ENCODE data around the gene ACACA.
"Not testable (repeated sequence)": the region's sequence is repeated elsewhere in the genome, so short reads cannot be mapped to it uniquely, and the experiment has no call there.

ACACA gene

DNA sequence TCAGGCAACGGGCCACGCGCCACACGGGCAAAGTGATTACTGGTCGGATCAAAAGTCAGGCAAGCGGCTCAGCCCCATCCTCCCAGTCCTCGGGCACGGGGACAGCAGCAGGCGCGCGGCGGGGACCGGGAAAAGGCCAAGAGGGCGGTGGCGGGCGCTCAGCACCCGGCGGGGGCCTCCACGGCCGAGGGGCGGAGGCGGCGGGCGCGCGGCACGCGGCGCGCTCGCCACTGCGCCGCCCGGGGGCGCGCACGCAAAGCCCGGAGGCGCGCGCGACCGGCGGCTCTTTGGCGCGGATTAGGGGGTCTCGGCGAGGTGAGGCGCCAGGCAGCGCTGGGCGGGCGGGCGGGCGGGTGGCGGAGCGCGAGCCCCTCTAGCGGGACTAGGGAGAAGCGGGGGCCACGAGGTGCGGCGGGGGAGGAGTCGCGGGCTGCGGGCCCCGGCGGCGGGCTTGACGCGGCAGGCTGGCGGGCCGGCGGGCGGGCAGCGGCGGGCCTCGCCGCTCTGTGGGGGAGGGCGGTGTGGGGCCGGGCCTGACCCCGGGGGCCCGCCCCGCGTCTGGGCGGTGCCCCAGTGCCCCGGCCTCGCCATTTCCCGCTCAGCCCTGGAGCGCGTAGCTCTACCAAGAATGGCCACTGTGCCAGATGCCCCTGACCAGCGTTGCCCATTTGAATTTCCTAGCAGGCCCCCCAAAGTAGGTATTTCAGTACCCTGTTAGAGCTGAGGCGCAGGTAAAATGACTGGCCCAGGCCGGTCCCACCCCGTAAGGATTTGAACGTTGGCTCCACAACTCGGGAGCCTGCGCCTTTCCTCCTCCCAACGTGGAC is at the start of gene ACACA, which contains the start of gene TADA2A:
Gene ACACA (minus strand): TSS at position 202 of the 827 bp plus-strand sequence. CDS start 537 bp downstream, outside the sequence.
Gene TADA2A (plus strand): TSS at position 252 of the 827 bp plus-strand sequence. CDS start 4,480 bp downstream, outside the sequence.
- DNase-seq = peak; percentile 93

DNA sequence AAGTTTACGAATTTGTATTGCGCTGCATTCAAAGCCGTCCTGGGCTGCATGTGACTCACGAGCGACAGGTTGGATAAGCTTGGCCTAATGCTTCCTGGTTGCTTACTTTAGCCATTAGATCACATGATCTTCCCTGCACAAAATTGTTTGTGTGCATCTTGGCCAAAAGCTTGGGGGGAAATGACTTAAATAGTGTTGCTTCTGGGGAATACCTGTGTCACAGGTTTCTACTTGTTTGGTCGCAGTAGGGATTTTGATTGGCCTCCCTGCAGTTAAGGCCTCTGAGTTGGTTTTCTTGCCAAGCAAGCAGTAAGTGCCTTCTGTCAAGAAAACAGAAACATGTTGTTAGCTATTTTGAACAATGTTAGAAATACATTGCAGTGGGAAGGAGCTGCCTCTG is 43.5 kb upstream of the ACACA start:
- no peak for DNase-seq

DNA sequence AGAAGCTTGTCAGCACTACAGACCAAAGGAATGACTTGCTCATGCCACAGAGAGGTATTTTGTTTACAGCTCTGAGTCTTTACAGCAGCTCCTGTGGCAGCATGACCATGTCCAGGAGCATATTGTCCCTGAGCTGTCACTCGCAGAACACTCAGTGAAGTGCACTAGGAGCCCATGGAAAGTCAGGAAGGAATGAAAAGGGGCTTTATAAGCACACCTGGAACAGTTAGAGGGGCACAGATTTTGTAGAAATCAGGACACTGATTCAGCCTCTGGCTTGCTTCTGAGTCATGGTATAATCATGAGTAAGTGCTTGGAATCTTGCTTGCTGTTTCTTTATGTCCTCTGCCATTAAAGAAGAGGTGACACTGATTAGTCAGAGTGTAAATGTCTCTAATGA is 41.0 kb upstream of the ACACA start:
- peak; percentile 23 for DNase-seq

DNA sequence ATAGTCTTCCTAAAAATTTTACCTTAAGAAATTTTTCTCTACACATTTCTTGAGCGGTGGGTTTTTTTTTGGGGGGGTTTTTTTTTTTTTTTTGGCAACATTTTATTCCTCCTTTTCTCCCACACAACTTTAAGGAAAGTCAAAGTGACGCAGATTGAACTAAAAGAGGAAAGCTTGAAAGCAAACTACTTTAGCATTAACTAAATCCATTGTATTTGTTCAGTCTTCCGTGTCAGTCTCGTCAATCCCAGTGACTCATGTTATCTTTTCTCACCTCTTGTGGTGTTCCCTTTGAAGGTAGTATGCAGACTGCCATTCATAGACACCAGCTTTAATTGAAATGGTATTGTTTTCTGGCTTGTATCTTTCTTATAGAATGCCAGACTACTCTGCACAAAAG is 39.4 kb upstream of the ACACA start:
- no peak for DNase-seq

DNA sequence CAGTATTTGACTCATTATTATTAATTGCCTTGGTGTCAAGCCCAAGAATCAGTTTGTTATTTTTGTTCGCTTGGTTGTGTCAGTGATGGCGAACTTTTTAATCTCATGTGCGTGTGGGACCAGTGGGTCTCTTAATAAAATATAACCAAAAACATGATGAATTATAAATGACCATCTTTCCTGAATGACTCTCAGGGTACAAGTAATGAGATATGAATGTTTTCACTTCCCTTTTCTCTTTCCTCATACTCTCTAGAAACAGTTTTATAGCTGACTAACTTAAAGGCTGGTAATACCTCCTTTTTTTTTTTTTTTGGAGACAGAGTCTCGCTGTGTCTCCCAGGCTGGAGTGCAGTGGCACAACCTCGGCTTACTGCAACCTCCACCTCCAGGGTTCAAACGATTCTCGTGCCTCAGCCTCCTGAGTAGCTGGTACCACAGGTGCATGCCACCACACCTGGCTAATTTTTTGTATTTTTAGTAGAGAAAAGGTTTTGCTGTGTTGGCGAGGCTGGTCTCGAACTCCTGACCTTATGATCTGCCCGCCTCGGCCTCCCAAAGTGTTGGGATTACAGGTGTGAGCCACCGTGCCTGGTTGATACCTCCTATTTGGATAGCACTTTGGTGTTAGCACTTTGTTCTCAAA is 34.9 kb upstream of the ACACA start:
- peak; percentile 44 for DNase-seq

DNA sequence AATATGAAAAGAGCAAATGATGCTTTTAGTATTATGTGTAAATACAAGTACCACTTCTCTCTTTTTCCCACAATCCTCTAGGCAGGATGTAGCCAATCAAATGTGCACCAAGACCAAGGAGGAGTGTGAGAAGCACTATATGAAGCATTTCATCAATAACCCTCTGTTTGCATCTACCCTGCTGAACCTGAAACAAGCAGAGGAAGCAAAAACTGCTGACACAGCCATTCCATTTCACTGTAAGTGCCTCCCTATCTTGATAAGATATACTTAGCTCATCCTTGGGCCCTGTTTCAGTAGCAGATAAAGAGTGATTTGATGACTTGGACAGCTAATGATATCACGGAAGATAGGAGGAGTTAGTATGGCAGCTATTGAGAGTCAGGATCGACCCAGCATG is 33.8 kb upstream of the ACACA start:
- no peak for DNase-seq

DNA sequence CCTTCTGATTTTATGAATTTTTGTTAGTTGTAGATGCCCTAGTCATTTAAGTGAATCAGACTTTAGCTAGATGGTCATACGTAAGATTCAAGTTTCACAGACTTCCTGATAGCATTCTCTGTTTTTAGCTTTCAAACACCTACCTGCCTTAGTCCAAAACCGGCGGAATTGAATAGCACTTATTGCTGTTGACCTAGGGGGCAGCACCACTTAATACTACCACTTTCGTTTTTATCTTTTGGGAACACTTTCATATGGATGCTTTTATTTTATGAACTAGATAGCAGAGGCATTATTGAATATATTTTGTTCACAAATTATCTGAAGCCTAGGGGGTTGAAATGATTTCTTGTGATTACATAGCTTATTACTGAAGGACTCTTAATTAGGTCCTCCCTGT is 31.5 kb upstream of the ACACA start:
- no peak for DNase-seq

DNA sequence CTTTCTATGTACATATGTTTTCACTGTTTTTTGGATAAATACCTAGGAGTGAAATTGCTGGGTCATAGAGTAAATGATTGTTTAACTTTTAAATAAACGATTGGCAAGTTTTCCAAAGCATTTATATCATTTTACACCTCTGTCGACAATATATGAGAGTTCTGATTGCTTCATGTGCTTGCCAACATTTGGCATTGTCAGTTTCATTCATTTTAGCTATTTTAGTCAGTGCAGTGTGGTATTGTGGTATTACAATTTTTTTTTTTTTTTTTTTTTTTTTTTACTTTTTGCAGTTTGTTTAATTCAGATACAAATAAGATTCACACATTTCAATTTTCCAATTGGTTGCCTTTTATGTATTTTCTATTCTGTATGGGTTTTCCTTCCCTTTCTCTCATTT is 26.0 kb upstream of the ACACA start:
- no peak for DNase-seq

DNA sequence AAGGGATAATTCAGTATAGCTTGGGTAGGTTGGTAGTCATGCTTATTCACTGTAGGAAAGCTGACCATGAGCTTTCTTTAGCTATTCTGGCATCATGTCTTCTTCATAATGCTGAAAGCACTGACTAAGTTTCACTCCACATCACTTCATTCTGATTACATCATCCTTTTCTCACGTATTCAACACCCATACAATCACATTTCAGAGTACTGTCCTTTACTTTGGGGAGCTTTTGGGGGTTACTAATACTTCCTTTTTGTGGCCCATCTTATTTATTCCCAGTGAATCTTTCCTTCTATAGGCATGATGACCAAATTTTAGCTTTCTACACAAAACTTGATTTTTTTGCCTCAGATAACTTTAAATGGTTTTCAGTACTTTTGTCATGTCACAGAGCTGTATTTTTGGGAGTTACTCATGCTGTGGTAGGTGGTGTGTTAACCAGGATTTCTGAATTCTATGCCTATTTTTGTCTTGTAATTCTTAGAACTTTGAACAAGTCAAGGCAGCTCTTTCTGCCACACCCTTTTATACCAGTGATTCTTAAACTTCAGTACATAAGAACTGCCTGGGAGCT is 23.5 kb upstream of the ACACA start:
- peak; percentile 70 for DNase-seq

DNA sequence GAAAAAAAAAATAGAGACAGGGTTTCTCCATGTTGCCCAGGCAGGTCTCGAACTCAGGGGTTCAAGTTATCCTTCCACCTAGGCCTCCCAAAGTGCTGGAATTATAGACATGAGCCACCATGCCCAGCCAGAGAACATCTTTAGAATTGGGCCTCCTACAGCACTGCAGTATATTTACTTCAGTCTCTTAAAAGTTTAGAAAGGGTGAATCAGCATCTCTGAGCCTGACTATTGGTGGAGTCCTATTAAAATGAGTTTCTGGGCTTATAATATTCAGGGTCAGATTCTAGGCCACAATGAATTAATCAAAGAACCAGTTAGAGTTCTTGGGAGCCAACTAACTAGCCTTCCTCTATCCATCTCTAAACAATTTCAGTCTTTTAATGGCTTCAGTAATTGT is 22.8 kb upstream of the ACACA start:
- DNase-seq = no peak

DNA sequence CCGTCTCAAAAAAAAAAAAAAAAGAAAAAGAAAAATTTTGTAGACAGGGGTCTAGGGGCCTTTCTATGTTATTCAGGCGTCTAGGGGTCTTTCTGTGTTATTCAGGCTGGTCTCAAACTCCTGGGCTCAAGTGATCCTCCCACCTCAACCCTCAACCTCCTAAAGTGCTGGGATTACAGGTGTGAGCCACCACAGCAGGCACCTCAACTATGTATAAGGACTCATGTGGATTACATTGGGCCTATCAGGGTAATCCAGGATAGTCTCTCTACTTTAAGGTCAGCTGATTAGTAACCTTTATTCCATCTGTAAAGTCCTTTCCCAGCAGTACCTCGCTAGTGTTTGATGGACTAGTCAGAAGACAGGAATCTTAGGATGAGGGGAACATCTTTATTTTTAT is 22.4 kb upstream of the ACACA start:
- no peak for DNase-seq

DNA sequence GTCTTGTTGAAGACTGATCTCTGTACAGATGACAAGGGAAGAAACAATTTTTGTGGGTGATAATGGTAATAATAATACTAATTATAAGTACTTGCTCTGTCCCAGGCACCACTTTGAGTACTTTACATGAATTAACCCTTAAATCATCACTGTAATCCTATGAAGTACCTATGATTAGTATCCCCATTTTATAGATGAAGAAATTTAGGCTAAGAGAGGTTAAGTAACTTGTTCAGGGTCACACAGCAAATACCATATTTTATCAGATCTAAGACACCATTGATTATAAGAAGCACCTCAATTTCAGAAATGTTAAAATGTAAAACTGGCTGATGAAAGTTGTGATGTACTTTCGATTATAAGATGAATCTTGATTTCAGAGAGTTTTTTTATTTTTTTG is 18.6 kb upstream of the ACACA start:
- DNase-seq = no peak

DNA sequence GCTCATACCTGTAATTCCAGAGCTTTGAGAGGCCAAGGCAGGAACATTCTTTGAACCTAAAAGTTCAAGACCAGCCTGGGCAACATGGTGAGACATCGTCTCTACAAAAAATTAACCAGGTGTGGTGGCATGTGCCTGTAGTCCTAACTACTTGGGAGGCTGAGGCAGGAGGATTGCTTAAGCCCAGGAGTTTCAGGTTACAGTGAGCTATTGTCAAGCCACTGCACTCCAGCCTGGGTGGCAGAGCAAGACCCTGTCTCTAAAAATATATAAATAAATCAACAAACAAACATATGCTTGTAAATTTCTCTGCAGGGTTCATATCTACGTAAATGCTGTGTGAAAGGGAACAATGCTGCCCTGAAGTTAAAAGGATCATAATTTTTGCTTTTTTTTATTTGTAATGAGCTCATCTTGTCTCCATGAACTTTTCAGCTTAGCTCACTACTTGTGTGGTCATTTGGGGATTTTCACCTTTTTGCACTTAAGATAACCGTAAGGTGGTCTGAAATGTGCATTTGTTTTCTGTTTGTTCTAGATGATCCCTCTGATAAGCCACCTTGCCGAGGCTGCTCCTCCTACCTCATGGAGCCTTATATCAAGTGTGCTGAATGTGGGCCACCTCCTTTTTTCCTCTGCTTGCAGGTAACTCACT is 16.5 kb upstream of the ACACA start:
- no peak for DNase-seq

DNA sequence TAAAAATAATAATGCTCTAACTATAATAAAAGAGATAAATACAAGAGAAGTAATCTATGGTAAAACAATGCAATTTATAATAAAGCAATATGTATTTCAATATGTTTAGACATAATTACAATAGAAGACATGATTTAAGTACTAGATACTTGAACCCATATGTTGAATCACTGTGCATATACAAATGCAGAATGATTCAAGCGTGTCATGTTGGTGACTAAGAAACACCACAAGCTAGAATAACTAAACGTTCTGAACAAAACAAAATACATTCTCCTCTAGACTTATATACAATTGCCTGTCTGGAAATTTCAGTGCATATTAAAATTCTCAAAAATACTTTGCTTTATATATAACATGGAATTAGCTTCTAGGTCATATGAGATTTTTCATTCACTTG is 11.2 kb upstream of the ACACA start:
- no peak for DNase-seq

DNA sequence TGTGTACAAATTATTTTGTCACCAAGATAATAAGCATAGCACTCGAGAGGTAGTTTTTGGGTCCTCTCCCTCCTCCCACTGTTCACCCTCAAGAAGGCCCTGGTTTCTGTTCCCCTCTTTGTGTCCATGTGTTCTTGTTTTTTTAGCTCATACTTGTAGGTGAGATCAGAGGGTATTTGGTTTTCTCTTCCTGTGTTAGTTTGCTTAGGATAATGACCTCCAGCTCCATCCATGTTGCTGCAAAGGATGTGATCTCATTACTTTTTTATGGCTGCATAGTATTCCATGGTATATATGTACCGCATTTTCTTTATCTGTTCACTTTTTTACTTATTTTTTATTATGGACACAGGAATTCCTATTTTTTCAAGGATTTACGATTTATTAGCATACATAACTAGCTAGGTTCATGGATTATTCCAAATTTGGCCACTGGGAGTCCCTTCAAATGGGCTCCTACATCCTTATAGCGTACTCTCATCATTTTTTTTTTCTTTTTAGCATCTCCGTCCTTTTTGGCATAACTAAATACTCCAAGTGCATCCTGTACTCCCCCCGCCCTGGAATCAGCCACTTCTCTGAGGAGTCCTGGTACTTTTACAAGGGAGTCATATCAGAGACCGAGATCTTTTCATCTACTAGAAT is 7.4 kb upstream of the ACACA start:
- no peak for DNase-seq

DNA sequence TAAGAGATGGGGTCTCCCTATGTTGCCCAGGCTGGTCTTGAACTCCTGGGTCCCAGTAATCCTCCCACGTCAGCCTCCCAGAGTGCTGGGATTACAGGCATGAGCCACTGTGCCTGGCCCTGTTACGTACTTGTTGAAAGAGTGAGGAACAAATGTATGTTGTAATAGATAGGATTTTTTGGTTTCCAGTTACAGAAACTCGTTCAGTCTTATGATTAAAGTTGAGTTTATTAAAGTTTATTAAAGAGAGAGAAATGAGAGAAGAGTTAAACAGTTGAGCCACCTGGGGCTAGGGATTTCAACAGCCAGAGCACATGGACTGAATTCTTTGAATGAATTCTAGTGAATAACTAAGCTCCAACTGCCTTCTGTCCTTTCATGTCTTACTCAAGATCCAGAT is 3.7 kb upstream of the ACACA start:
- DNase-seq = no peak

DNA sequence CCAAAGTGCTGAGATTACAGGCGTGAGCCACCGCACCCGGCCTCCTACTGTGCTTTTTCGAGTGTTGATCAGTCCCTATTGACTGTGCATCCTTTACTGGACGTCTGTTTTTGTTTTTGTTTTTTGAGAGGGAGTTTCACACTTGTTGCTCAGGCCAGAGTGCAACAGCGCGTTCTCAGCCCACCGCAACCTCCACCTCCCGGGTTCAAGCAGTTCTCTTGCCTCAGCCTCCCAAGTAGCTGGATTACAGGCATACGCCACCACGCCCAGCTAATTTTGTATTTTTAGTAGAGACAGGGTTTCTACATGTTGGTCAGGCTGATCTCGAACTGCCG is 1.5 kb upstream of the ACACA start:
- DNase-seq = not testable (repeated sequence)

DNA sequence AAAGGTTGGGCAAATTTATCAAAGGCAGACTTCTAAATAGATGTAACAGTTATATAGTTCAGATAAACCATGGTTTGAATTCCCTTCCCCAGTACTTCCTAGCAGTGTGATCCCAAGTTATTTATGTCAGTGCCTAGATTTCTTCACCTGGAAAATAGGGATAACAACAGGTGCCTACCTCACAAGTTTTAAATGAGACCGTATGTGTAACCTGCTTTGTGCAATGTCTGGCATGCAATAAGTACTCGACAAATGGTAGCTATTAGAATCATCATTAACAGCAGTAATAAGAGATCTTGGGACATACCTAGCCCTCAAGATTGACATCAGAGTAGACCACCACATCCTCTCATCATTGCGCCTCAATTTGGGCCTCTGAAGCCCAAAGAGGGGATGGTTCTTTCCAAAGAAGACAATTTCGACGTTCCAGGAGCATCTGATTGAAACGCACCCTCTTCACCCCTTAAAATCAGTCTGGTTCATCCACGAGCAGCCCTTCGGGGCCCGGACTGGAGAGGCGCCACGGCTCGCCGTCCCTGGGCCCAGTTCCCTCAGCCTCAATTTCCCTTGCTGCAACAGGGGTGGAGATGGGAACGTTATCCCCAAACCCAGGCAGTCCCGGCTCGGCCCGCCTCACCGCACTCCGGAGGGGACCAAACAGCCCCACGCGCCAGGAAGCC is 541 bp downstream of the ACACA start:
- DNase-seq = no peak

DNA sequence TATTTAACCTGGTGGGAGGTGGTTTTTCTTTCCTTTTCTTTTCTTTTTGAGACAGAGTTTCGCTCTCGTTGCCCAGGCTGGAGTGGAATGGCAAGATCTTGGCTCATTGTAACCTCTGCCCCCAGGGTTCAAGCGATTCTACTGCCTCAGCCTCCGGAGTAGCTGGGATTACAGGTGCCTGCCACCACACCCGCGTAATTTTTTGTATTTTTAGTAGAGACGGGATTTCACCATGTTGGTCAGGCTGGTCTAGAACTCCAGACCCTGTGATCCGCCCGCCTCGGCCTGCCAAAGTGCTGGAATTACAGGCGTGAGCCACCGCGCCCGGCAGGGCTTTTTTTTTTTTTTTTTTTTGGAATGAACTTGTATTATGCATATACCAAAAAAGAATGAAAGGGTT is 1.1 kb downstream of the ACACA start:
- not testable (repeated sequence) for DNase-seq

DNA sequence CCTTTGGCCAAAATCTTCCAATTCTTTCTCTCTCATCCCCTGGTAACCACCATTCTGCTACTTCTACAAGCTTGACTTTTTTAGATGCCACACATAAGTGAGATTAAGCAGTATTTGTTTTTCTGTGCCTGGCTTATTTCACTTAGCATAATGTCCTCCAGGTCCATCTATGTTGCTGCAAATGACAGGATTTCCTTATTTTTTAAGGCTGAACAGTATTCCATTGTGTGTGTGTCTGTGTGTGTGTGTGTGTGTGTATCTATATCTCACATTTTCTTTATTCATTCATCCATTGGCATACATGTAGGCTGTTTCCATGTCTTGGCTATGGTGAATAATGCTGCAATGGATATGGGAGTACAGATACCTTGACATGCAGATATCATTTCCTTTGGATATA is 6.1 kb downstream of the ACACA start:
- no peak for DNase-seq

DNA sequence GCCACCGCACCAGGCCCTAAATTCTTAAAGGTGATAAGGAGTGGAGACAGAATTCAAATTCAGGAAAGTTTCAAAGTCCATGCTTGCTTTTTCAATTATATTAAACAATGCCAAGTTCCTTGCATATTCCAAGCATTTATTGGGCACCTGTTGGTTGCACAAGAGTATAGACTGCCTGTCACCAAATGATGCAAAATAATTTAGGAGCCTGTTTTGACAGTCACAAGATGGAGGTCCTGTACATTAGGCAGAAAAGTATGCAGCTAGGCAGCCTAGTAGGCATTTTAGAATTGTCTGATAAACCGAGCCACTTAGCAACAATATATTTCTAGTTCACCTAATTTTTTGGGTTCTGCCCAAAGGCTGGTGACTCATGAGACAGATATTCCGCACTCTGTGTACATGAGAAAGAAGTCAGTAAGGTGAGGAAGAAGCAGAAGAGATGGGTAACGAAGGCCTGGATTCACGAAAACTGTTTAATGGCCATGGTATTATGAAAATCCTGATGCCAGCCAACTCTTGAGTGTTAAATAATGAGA is 7.3 kb downstream of the ACACA start:
- no peak for DNase-seq

DNA sequence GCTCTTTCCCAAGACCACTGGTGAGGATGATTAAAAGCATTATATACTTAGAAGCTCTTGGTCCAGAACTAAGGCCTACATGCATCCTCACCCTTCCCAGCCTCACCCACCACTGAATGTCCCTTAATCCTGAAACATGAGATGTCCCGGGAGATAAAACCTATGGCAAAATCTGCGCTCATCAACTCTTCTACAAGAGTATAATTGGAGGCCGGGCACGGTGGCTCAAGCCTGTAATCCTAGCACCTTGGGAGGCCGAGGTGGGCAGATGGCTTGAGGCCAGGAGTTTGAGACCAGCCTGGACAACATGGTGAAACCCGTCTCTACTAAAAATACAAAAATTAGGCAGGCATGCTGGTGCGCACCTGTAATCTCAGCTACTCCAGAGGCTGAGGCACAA is 13.3 kb downstream of the ACACA start:
- DNase-seq = no peak

Measured in suppressor macrophage treated with lipopolysaccharide for 4 hours (primary cell).